HepG2 (cell line): ENCODE results near the gene CDR2L. TPM values are rescaled to one million over a fixed set of nuclear protein-coding genes. Genes with fewer than 3 reads are reported as not detected.

ENCODE experiments used
- GLI4 ChIP-seq: sonication (generic); formaldehyde crosslinking; IDR thresholded peaks from 2 replicates; pipeline ENCODE4 v1.5.1; 2020; ENCODE audit warnings: missing genetic modification reagents, mild to moderate bottlenecking, moderate library complexity, borderline replicate concordance
- HNRNPLL ChIP-seq: fragments of 200-400 bp; formaldehyde crosslinking; IDR thresholded peaks from 2 replicates; pipeline ENCODE4 v1.6.1; 2017; ENCODE audit warnings: mild to moderate bottlenecking, low read depth, low read length; ENCODE audit not compliant: poor library complexity, severe bottlenecking
- HOXA5 ChIP-seq: sonication (generic); formaldehyde crosslinking; IDR thresholded peaks from 2 replicates; pipeline ENCODE4 v1.4.0; 2020; ENCODE audit warnings: missing genetic modification reagents
- IKZF5 ChIP-seq: IDR thresholded peaks from 2 replicates; pipeline ENCODE4 v1.6.1; 2018; ENCODE audit warnings: missing genetic modification reagents, mild to moderate bottlenecking, missing compliant biosample characterization
- MIXL1 ChIP-seq: IDR thresholded peaks from 2 replicates; pipeline ENCODE4 v1.6.1; 2016
- SALL2 ChIP-seq: sonication (generic); formaldehyde crosslinking; IDR thresholded peaks from 2 replicates; pipeline ENCODE4 v1.8.1; 2023; ENCODE audit warnings: mild to moderate bottlenecking, missing genetic modification reagents, inconsistent platforms
- TBX2 ChIP-seq: sonication (generic); formaldehyde crosslinking; IDR thresholded peaks from 2 replicates; pipeline ENCODE4 v1.5.0; 2020; ENCODE audit warnings: missing genetic modification reagents, mild to moderate bottlenecking, borderline replicate concordance
- ZBED4 ChIP-seq: sonication (generic); formaldehyde crosslinking; IDR thresholded peaks from 2 replicates; pipeline ENCODE4 v1.4.0; 2020; ENCODE audit warnings: missing genetic modification reagents, borderline replicate concordance
- ZNF276 ChIP-seq: sonication (generic); formaldehyde crosslinking; IDR thresholded peaks from 2 replicates; pipeline ENCODE4 v1.4.0; 2020; ENCODE audit warnings: mild to moderate bottlenecking, low read depth, missing genetic modification reagents
- ZNF33B ChIP-seq: sonication (generic); formaldehyde crosslinking; IDR thresholded peaks from 2 replicates; pipeline ENCODE4 v1.5.1; 2020; ENCODE audit warnings: mild to moderate bottlenecking, missing genetic modification reagents
- ZNF44 ChIP-seq: sonication (generic); formaldehyde crosslinking; IDR thresholded peaks from 2 replicates; pipeline ENCODE4 v1.5.1; 2020; ENCODE audit warnings: mild to moderate bottlenecking, missing genetic modification reagents
- ZNF562 ChIP-seq: sonication (generic); formaldehyde crosslinking; IDR thresholded peaks from 2 replicates; pipeline ENCODE4 v1.8.0; 2022; ENCODE audit warnings: missing genetic modification reagents, borderline replicate concordance
- ZNF563 ChIP-seq: sonication (generic); formaldehyde crosslinking; IDR thresholded peaks from 2 replicates; pipeline ENCODE4 v1.8.0; 2022; ENCODE audit warnings: mild to moderate bottlenecking, moderate library complexity, missing genetic modification reagents
- ZNF576 ChIP-seq: sonication (generic); formaldehyde crosslinking; IDR thresholded peaks from 2 replicates; pipeline ENCODE4 v1.4.0; 2020; ENCODE audit warnings: mild to moderate bottlenecking, missing genetic modification reagents
- ZXDC ChIP-seq: sonication (generic); formaldehyde crosslinking; IDR thresholded peaks from 2 replicates; pipeline ENCODE4 v1.5.0; 2020; ENCODE audit warnings: mild to moderate bottlenecking, missing genetic modification reagents
- polyA plus RNA-seq, 8 experiments: library from polyadenylated mRNA; depleted of rRNA in 3 of 8; stranded (reverse) in 7 of 8; unstranded in 1 of 8; fragments of >200 nt; fragmentation: Illumina TruSeq in 4 of 8; extraction: Trizol in 4 of 8; gene quantifications; 2 replicates each; pipeline versions ENCODE4 v1.2.1 to v1.2.3, GENCODE V29; 2011 to 2016; ENCODE audit warnings: low read depth in 4 of 8, missing spikeins in 1 of 8, mixed read lengths in 1 of 8; ENCODE audit not compliant: insufficient read depth in 1 of 8
- total RNA-seq, 5 experiments: library from RNA; depleted of rRNA; stranded (reverse); fragments of >200 nt; fragmentation: Illumina TruSeq; extraction: Trizol; gene quantifications; 2 replicates each; pipeline ENCODE4 v1.2.3, GENCODE V29; 2016; ENCODE audit warnings: low read depth in 1 of 5
- TF ChIP-seq, protein P1 (sequence below): IDR thresholded peaks from 2 replicates; pipeline ENCODE4 v1.6.1; 2016; ENCODE audit warnings: missing compliant biosample characterization, missing genetic modification reagents, borderline replicate concordance

CDR2L gene
- total and polyA plus RNA-seq, 2 of the 13 experiments (the other 11 are each of a cell fraction or from before 2014, with no cell fraction given), result 1.9 to 2.1 TPM

- TF ChIP-seq ZNF562, result no peak
- TF ChIP-seq ZNF44 (CRISPR knock-in tag), result no peak
- TF ChIP-seq IKZF5 (CRISPR knock-in tag), result no peak
- TF ChIP-seq HOXA5, result 0 out of 2 replicates have a peak, but pooled peaks have one; percentile 31
- no peak for TF ChIP-seq ZXDC (CRISPR knock-in tag)
- TF ChIP-seq ZNF33B (CRISPR knock-in tag), result 0 out of 2 replicates have a peak, but pooled peaks have one; percentile 63
- TF ChIP-seq, protein P1, sequence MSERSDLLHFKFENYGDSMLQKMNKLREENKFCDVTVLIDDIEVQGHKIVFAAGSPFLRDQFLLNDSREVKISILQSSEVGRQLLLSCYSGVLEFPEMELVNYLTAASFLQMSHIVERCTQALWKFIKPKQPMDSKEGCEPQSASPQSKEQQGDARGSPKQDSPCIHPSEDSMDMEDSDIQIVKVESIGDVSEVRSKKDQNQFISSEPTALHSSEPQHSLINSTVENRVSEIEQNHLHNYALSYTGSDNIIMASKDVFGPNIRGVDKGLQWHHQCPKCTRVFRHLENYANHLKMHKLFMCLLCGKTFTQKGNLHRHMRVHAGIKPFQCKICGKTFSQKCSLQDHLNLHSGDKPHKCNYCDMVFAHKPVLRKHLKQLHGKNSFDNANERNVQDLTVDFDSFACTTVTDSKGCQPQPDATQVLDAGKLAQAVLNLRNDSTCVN (CRISPR knock-in tag), result 0 out of 2 replicates have a peak, but pooled peaks have one; percentile 48
- 0 out of 2 replicates have a peak, but pooled peaks have one; percentile 56 for TF ChIP-seq ZNF563 (CRISPR knock-in tag)
- TF ChIP-seq ZNF576, result no peak
- TF ChIP-seq HNRNPLL, result peak; percentile 22
- 0 out of 2 replicates have a peak, but pooled peaks have one; percentile 33 for TF ChIP-seq MIXL1 (CRISPR knock-in tag)
- TF ChIP-seq ZNF276 (CRISPR knock-in tag), result no peak
- no peak for TF ChIP-seq SALL2 (CRISPR knock-in tag)
- 0 out of 2 replicates have a peak, but pooled peaks have one; percentile 31 for TF ChIP-seq TBX2
- TF ChIP-seq ZBED4 (CRISPR knock-in tag), result 0 out of 2 replicates have a peak, but pooled peaks have one; percentile 31
- TF ChIP-seq GLI4, result 0 out of 2 replicates have a peak, but pooled peaks have one; percentile 37
Observed at GRCh38 chr17:74961657-74962350, 25.6 kb upstream of the CDR2L start (continued).
